Stimulated activated CD8-positive, alpha-beta memory T cell treated with anti-CD3 and anti-CD28 coated beads, Interleukin-12 subunit alpha, Interleukin-12 subunit beta, amount 100 ng/mL, for 24 hours (primary cell): ENCODE results near the gene MAPK14.

Experiments
- DNase-seq: peaks from one replicate; pipeline ENCODE4 v3.0.0-alpha.2; 2020; ENCODE audit errors: extremely low read depth

Gene MAPK14

GRCh38 chr6:36099869-36100483 is 72.4 kb downstream of the MAPK14 start:
- DNase-seq, result no peak

GRCh38 chr6:36101691-36102090 is 74.1 kb downstream of the MAPK14 start:
- DNase-seq, result no peak

- no peak for DNase-seq
These were observed 75.2 kb downstream of the MAPK14 start for GRCh38 chr6:36102853-36103252.

GRCh38 chr6:36104836-36105235 is 77.2 kb downstream of the MAPK14 start:
- DNase-seq, result no peak

- no peak for DNase-seq
These were observed 81.5 kb downstream of the MAPK14 start for GRCh38 chr6:36109092-36109491.

- DNase-seq, result no peak
These were observed 82.4 kb downstream of the MAPK14 start for GRCh38 chr6:36110050-36110449.

GRCh38 chr6:36110863-36111262 is 83.3 kb downstream of the MAPK14 start:
- DNase-seq, result no peak

- DNase-seq, result no peak
These were observed 83.9 kb downstream of the MAPK14 start for GRCh38 chr6:36111526-36111925.

- DNase-seq, result no peak
These were observed 85.4 kb downstream of the MAPK14 start for GRCh38 chr6:36113049-36113448.

- no peak for DNase-seq
These were observed 86.1 kb downstream of the MAPK14 start for GRCh38 chr6:36113703-36114102.

GRCh38 chr6:36114798-36115408 is 87.3 kb downstream of the MAPK14 start:
- DNase-seq, result no peak

- DNase-seq, result no peak
These were observed 87.8 kb downstream of the MAPK14 start for GRCh38 chr6:36115412-36115811.

- no peak for DNase-seq
These were observed 88.7 kb downstream of the MAPK14 start for GRCh38 chr6:36116066-36116864.

GRCh38 chr6:36116943-36117342 is 89.3 kb downstream of the MAPK14 start:
- no peak for DNase-seq

GRCh38 chr6:36117658-36118549 is 90.3 kb downstream of the MAPK14 start:
- DNase-seq, result no peak

- DNase-seq, result peak; percentile 48
These were observed 91.0 kb downstream of the MAPK14 start for GRCh38 chr6:36118550-36119107.

- DNase-seq, result no peak
These were observed 91.6 kb downstream of the MAPK14 start for GRCh38 chr6:36119209-36119608.

- no peak for DNase-seq
These were observed 92.4 kb downstream of the MAPK14 start for GRCh38 chr6:36120018-36120417.

- DNase-seq, result no peak
These were observed 92.9 kb downstream of the MAPK14 start for GRCh38 chr6:36120539-36120938.

GRCh38 chr6:36120979-36121786 is 93.6 kb downstream of the MAPK14 start:
- DNase-seq, result no peak
